ENCODE data around the gene SPAG7. TPM values are rescaled to one million over a fixed set of nuclear protein-coding genes. Genes with fewer than 3 reads are reported as not detected.

Gene SPAG7
- total RNA-seq, 1 experiment from 2014 or later, result 57.1 TPM

DNA sequence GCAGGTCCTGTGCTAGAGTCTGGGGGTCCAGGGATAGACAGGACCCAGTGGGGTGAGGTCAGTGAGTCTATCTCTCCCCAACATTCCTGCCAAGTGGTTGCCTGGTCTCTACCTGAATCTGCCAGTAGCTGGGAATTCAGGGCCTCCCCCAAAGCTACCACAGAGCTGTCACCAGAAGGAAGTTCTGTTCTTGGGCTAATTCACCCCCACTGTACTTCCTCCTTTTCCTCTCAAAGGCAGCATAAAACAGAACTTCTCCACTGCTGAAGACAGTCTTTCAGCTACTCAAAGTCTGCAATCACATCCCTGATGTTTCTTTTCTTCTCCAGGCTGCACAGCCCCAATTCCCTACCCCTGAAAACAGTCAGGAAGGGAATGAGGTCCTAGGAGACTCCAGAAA, 11.1 kb upstream of the SPAG7 start:
- no peak for DNase-seq (ENCODE audit: extremely low read depth, low read depth)

DNA sequence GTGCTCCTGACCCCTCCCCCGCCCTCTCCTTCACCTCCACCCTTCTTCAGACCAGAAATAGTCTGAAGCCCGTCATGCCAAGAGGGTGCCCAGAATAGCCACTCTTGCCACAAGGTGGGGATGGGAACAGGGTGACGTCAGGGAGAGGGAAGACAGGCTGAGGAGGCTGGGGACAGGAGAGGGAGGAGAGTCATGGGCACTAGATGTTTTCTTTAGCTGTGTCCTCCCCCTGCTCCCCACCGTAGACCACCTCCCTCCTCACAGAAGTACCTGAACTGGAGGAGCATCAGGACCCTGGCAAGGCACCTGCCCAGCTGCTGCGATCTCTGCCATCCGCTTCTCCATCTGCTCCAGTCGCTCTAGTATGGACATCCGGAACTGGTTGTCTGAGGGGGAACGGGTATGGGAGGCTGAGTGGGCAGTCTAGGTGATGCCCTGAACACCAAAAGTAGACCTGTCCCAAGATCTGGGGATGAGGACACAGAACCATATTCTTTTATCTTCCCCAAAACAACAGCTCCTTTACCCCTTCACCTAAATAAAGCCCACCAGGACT, 6.6 kb upstream of the SPAG7 start:
- no peak for DNase-seq (ENCODE audit: extremely low read depth, low read depth)

DNA sequence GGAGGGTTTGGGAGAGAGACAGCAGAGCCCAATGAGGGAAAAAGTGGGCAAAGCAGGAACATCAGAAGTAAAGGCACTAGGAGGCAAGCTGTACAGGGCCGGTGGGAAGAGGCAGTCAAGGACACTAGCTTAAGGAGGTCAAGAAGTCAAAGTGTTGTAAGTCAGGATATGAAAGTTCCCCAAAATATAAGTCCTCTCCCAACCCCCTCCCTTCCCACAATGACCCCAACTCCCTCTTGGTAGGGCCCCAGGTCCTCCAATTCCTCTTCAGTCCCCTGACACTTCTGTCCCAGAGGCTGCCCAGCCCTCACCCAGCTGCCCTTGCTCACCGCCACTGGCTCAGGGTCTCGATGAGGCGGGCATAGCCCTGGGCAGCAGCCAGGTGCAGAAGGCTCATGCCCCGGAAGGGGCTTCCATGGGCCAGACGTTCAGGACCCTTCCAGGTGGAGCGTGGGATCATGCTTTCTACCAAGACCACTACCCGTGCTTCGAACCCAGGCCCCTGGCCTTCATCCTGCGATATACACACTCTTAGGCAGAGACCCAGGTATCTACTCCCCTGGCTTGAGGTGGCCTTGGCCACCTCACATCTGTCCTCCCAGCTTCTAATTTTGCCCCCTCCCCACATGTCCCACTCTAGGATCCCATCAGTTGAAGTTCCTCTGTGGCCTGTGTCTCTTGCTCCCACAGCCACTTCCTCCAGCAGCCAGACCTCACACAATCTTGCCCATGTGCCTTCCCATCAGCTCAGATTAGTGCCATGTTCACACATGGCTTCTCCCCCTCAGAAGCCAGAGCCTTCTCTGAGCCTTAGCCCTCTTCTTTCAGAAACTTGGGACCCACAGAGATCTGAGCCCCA, 5.9 kb upstream of the SPAG7 start:
- no peak for DNase-seq (ENCODE audit: extremely low read depth, low read depth)

GRCh38 chr17:4972752-4973151, 5.1 kb upstream of the SPAG7 start:
- no peak for DNase-seq (ENCODE audit: extremely low read depth, low read depth)

GRCh38 chr17:4972322-4972721, 4.7 kb upstream of the SPAG7 start:
- no peak for DNase-seq (ENCODE audit: extremely low read depth, low read depth)

GRCh38 chr17:4971826-4972225, 4.2 kb upstream of the SPAG7 start:
- no peak for DNase-seq (ENCODE audit: extremely low read depth, low read depth)

GRCh38 chr17:4970273-4970672, 2.7 kb upstream of the SPAG7 start:
- no peak for DNase-seq (ENCODE audit: extremely low read depth, low read depth)

- DNase-seq (ENCODE audit: extremely low read depth, low read depth), result no peak
Observed at GRCh38 chr17:4969551-4970173, 2.0 kb upstream of the SPAG7 start.

DNA sequence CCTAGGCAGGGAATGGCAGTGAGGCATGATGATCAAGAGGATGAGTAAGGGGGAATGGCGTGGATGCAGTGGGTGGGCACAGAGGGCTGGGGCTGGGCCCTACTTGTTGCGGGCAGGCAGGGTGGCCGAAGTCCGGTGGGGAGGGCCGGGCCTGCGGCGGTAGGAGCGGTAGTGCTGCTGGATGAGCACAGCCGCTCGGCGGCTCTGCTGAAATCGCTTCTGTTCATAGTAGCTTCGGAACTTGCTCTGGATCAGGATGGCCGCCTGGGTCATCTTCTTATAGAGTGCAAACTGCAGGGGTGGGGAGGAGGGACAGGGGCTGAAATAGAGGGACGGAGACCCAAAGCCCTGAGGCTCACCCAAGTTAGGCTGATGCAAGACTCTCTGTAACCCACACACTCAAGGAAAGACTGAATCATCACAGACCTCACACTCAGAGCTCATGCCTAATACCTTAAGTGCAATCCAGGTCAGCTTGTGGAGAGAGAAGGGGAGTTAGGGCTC, 1.5 kb upstream of the SPAG7 start:
- DNase-seq (ENCODE audit: extremely low read depth, low read depth), result peak; percentile 95

- DNase-seq (ENCODE audit: extremely low read depth, low read depth), result no peak
Observed at GRCh38 chr17:4968486-4969046, 949 bp upstream of the SPAG7 start.

DNA sequence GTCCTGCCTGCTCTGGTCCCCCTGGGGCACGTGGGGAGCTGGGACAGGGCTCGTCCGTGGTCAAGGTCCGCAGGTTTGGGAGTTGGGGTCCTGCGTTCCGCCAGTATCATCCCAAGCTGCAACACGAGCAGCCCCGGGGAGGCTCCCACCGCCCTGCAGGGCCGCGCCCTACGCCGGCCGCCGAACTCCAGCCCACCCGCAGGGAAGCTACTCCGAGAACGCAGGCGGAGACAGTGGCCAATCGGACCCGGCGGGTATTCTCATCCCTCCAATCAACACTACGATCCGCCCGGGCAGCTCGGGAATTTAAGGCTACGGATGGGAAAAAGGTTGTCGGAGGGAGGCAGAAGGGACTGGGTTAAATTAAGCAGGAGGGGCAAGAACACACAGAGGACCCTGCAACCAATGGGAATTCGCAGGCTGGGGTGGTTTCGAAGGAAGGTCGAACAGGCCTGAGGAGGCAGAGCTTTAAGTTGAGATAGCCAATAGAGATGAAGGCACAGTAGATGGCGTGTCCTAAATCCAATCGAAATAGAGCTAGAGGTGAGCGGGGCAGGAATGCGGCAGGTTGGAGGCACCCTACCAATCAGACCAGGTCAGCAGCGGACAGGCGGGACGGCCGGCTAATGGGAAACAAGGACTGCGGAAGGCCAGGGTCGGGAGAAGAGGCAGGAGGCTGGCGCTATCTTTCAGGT, 626 bp downstream of the SPAG7 start:
- peak; percentile 99 for DNase-seq (ENCODE audit: extremely low read depth, low read depth)

GRCh38 chr17:4965311-4965986, 2.2 kb downstream of the SPAG7 start:
- DNase-seq (ENCODE audit: extremely low read depth, low read depth), result no peak

DNA sequence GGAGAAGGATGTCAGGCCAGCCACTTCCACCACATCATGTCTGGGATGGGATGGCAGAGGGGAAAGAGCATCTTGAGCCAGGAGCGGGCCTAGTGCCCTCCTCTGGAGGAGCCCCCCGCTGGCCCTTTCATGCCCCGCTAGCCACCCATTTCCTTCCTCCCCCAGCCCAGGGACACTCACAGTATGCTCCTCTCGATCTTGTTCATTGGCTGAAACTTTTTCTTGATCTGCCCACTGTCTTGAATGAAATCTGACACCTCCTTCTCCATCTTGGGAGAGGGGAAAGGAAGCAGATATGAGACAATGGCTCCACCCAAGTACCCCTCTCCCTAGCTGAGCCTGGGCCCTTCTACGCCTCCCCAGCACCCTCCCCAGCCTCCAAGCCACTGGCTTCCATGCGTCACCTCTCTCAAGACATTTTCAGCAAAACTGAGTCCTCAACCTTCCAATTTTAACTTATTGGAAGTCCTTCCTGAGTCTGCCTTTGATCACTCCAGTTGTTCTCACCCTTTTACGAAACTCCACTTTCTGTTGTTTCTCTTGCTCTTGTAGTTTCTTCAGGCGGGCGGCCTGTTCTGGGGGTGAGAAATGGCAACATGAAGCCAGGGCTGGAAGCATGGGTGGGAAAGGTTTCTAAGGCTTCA, 7.2 kb downstream of the SPAG7 start:
- no peak for DNase-seq (ENCODE audit: extremely low read depth, low read depth)

DNA sequence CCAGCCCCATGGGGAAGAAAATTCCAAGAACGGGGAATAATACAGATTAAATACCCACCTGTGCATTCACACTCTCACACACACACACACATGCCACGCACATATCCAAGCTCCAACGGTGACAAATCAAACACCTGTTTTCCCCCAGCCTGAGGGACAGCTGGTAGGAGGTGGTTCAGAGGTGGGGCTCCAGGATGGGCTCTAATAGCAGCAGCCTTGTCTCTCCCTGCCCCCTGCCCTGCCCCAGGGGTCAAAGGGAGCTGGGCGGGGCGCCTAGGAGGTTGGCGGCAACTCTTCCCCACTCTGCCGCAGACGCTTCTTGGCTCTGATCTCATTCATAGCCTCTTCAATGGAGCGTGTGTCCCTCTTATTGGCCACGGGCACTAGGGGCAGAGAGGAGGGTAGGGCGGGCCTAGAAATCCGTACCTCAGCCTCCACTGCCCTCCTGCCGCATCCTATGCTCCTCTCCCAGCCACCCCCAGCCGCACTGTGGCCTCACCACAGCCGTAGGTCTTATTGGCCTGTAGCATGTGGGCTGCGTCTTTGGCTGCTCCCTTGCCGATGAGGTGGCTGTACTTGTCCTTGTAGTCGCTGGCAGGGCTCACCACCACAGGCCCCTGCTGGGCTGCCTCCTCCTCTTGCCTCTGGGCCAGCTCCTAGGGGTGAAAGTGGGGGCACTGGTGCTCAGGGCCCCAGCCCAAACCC, 8.2 kb downstream of the SPAG7 start:
- no peak for DNase-seq (ENCODE audit: extremely low read depth, low read depth)

DNA sequence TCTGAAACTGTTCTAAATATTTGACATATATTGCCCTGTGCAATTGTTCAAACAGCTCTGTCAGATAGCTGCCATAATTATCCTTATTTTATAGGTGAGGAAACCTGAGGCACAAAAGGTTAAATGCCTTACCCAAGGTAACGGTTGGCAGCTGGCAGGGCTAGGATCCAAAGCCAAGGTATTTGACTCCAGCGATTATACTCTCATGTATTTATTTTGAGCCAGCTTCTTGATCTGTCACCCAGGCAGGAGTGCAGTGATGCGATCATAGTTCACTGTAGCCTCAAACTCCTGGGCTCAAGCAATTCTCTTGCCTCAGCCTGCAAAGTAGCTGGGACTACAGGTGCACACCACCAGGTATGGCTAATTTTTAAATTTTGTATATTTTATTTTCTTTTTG, 9.5 kb downstream of the SPAG7 start:
- no peak for DNase-seq (ENCODE audit: extremely low read depth, low read depth)

- no peak for DNase-seq (ENCODE audit: extremely low read depth, low read depth)
Observed at GRCh38 chr17:4956493-4957061, 11.0 kb downstream of the SPAG7 start.

GRCh38 chr17:4955091-4955490, 12.5 kb downstream of the SPAG7 start:
- no peak for DNase-seq (ENCODE audit: extremely low read depth, low read depth)

DNA sequence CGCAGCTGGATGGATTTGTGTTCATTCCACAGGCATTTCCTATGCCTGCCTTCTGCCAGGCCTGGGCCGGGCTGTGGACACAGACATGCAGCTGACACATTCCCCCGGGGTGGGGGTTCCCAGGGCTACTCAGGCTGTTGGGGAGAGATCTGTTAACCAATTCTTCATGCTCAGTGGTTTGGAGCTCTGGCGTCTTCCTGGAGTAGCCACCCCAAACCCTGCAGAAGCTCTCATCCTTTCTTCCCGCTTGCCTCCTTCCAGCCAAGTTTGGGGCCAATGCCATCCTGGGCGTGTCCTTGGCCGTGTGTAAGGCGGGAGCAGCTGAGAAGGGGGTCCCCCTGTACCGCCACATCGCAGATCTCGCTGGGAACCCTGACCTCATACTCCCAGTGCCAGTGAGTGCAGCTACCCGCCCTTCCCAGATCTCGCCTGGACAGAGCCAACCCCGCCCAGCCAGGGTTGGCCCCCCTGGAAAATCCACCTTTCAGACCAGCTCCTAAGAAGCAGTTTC, 14.1 kb downstream of the SPAG7 start:
- DNase-seq (ENCODE audit: extremely low read depth, low read depth), result no peak

DNA sequence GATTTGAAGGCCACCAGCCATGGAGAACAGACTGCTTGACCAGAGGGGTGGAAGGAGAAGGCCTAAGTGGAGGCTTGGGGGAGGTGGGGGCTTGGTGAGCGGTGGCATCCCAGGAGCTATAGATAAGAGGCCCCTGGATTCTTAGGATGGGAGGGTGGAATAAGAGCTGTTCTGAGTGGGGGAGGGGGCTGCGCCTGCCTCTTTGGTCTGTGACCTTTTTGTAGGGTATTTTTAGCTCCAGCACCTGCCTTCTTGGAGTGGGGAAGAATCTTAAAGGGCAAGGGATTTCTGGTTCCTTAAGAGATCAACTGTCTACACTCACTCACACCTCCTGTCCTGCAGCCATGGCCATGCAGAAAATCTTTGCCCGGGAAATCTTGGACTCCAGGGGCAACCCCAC, 16.1 kb downstream of the SPAG7 start:
- DNase-seq (ENCODE audit: extremely low read depth, low read depth), result no peak

All from NCI-H460 (cell line).